Loucy (cell line): Measurements from ENCODE around the gene DNAJC1.

Source experiments
- CTCF ChIP-seq: fragments of 200-600 bp; sonication (generic); conservative IDR thresholded peaks from 2 replicates; pipeline ENCODE4 v1.5.1; 2014; ENCODE audit warnings: mild to moderate bottlenecking, antibody characterized with exemption, low read length
- EZH2phosphoT487 ChIP-seq: fragments of 200-600 bp; IDR thresholded peaks from 2 replicates; pipeline ENCODE4 v1.6.1; 2018; ENCODE audit warnings: antibody characterized with exemption, mild to moderate bottlenecking, moderate library complexity, borderline replicate concordance

- no peak for TF ChIP-seq CTCF
- TF ChIP-seq EZH2phosphoT487: no peak
These were observed 8.0 kb downstream of the DNAJC1 start for GRCh38 chr10:21995557-21995956.
